CD4-positive, alpha-beta T cell (primary cell): ENCODE measurements around the gene PAK6. TPM values are rescaled to one million over a fixed set of nuclear protein-coding genes. Genes with fewer than 3 reads are reported as not detected.

Experiments
- ATAC-seq: fragments of 200-7000 bp; cut with Tn5 transposase; one replicate; pipeline ENCODE4 v1.10.0; 2022; ENCODE audit warnings: mild to moderate bottlenecking; ENCODE audit not compliant: poor library complexity
- CTCF ChIA-PET: fragments of 350-600 bp; sonication (Branson Sonifier 250); formaldehyde crosslinking; loops from one replicate; lab custom pipeline; 2021; ENCODE audit warnings: antibody characterized with exemption, inconsistent platforms; lab: Charles Lee
- POLR2A ChIA-PET: fragments of 350-600 bp; sonication (Branson Sonifier 250); formaldehyde crosslinking; loops from one replicate; lab custom pipeline; 2021; ENCODE audit warnings: antibody characterized with exemption, inconsistent platforms; lab: Charles Lee
- DNase-seq, 14 experiments: peaks; one replicate each; pipeline ENCODE4 v3.0.0-alpha.2; 2013 to 2020; ENCODE audit warnings: mixed read lengths in 2 of 14
- H3K27ac ChIP-seq, 2 donors: one replicate each; pipeline versions ENCODE4 v1.5.1 to v1.7.0; 2013; ENCODE audit warnings: low read length in 2 of 2, low read depth in 1 of 2, mild to moderate bottlenecking in 1 of 2
- H3K27me3 ChIP-seq, 2 experiments: 1 replicate in 1 of 2; 2 replicates in 1 of 2; pipeline versions ENCODE4 v1.6.1 to v1.7.0; 2013; ENCODE audit warnings: low read length in 2 of 2, control low read depth in 1 of 2, mild to moderate bottlenecking in 1 of 2, moderate library complexity in 1 of 2; ENCODE audit not compliant: insufficient read depth in 2 of 2, control insufficient read depth in 1 of 2
- H3K36me3 ChIP-seq: one replicate; pipeline ENCODE4 v1.6.1; 2013; ENCODE audit warnings: low read length, control low read depth; ENCODE audit not compliant: insufficient read depth
- H3K4me1 ChIP-seq: one replicate; pipeline ENCODE4 v1.6.1; 2013; ENCODE audit warnings: low read length, control low read depth; ENCODE audit not compliant: insufficient read depth
- H3K4me3 ChIP-seq: one replicate; pipeline ENCODE4 v1.5.1; 2013; ENCODE audit warnings: mild to moderate bottlenecking, low read length, moderate library complexity
- H3K9me3 ChIP-seq, 2 experiments: 1 replicate in 1 of 2; 2 replicates in 1 of 2; pipeline versions ENCODE4 v1.6.1 to v1.7.0; 2013; ENCODE audit warnings: low read length in 2 of 2, mild to moderate bottlenecking in 2 of 2, control low read depth in 1 of 2, moderate library complexity in 1 of 2; ENCODE audit not compliant: control insufficient read depth in 1 of 2, insufficient read depth in 1 of 2
- H3K27ac Mint-ChIP-seq: one replicate; pipeline ENCODE4 v1.8.0; 2020; ENCODE audit warnings: mixed read lengths
- H3K27me3 Mint-ChIP-seq: one replicate; pipeline ENCODE4 v1.8.0; 2021; ENCODE audit warnings: mixed read lengths
- H3K36me3 Mint-ChIP-seq: one replicate; pipeline ENCODE4 v1.8.0; 2021; ENCODE audit warnings: low read depth, mixed read lengths
- H3K4me1 Mint-ChIP-seq: one replicate; pipeline ENCODE4 v1.8.0; 2021; ENCODE audit warnings: low read depth, mixed read lengths
- H3K4me3 Mint-ChIP-seq: one replicate; pipeline ENCODE4 v1.8.0; 2020; ENCODE audit warnings: mild to moderate bottlenecking, mixed read lengths
- H3K9me3 Mint-ChIP-seq: one replicate; pipeline ENCODE4 v1.8.0; 2020; ENCODE audit warnings: mixed read lengths
- intact Hi-C, 2 experiments: fragments of 100-400 bp; cut with DNase I in 1 of 2; cut with micrococcal nuclease in 1 of 2; formaldehyde crosslinking; loops; one replicate each; pipeline versions ENCODE4 v1.15.1 to v1.9.0; 2023 to 2025; cut with DNase I, micrococcal nuclease
- total RNA-seq, 174 experiments: library from RNA in 2 of 174; stranded (reverse) in 2 of 174; gene quantifications; one replicate each; pipeline ENCODE4 v1.2.3 and lab custom pipeline; 2021 to 2026
- TF ChIP-seq, protein P1 (sequence below): fragments of 200-600 bp; IDR thresholded peaks from one replicate; pipeline ENCODE4 v1.8.0; 2022; ENCODE audit warnings: antibody characterized with exemption, mild to moderate bottlenecking

Gene PAK6
- total RNA-seq, 2 experiments from 2014 or later = 0.34 to 0.36 TPM

DNA sequence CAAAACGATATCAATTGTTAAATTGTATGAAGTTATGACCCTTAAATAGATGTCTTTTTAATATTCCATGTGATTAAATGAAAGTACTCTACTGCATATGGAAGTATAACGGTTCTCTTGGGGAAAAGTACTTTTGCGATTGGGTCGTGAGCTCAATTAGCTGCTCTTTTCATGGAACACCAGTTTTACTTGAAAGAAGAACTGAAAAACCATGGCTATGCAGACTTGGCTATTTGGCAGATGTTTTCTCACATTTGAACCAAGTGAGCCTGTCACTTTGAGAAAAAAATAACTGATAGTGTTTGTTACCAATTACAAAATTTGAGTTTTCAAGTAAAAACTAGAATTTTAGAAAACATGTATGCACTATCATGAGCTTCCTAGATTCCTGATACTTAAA is 78.7 kb downstream of the PAK6 start:
- POLR2A ChIA-PET = interaction anchor here (0.7 to 1.3 kb wide), 2 partner anchors 9 to 10 kb away, joined by 3 to 4 read pairs; no protein-coding TSS in a partner anchor
- Histone ChIP-seq H3K9me3 (no peaks in the 10 kb centered on the region), H3K27me3 (no peaks in the 10 kb centered on the region), H3K36me3 (no peaks in the 10 kb centered on the region), H3K27ac (no peak overlapping the region), H3K4me1 (peaks cover 31% of the 10 kb centered on the region), H3K4me3 (no peak overlapping the region)
- CTCF ChIA-PET = interaction anchor here (1.0 to 3.5 kb wide), 3 partner anchors 10 to 38 kb away, joined by 3 to 14 read pairs (median 8); partner anchors contain the start of gene PLCB2
- Mint-ChIP-seq H3K4me3 (no peak overlapping the region), H3K36me3 (no peaks in the 10 kb centered on the region), H3K27me3 (no peaks in the 10 kb centered on the region), H3K4me1 (peaks cover 27% of the 10 kb centered on the region), H3K9me3 (no peaks in the 10 kb centered on the region), H3K27ac (no peak overlapping the region)
- ATAC-seq (no peak), DNase-seq (no peak)
- TF ChIP-seq, protein P1, sequence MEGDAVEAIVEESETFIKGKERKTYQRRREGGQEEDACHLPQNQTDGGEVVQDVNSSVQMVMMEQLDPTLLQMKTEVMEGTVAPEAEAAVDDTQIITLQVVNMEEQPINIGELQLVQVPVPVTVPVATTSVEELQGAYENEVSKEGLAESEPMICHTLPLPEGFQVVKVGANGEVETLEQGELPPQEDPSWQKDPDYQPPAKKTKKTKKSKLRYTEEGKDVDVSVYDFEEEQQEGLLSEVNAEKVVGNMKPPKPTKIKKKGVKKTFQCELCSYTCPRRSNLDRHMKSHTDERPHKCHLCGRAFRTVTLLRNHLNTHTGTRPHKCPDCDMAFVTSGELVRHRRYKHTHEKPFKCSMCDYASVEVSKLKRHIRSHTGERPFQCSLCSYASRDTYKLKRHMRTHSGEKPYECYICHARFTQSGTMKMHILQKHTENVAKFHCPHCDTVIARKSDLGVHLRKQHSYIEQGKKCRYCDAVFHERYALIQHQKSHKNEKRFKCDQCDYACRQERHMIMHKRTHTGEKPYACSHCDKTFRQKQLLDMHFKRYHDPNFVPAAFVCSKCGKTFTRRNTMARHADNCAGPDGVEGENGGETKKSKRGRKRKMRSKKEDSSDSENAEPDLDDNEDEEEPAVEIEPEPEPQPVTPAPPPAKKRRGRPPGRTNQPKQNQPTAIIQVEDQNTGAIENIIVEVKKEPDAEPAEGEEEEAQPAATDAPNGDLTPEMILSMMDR = no peak
- intact Hi-C loops = no loop called here

DNA sequence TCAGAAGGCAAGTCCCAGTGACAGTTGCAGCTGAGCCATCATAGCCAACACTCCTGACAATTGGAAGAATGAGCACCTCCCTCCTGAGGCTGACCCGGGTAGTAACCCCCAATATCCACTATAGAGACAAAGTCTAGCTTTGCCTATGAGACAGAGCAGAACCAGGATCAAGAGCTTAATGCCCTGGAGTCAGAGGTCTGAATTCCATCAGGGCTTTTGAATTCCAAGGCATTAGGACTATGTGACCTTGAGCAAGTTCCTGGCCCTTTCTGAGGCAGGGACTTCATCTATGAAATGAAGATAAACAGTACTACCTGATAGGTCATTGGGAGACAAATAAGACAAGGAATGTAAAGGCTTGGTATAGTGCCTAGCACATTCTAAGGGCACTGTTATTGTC is 81.5 kb downstream of the PAK6 start:
- no peaks in the 10 kb centered on the region for H3K36me3 ChIP-seq
- ChIA-PET POLR2A (interaction anchor here (3.8 kb wide), 1 partner anchor 12 kb away, joined by 65 read pairs; the partner anchor contains the start of gene PLCB2), CTCF (interaction anchor here (0.6 to 5.1 kb wide), 9 partner anchors 9 to 41 kb away, joined by 3 to 55 read pairs (median 4); partner anchors contain the start of gene PLCB2)
- ATAC-seq (no peak), DNase-seq (no peak)
- Mint-ChIP-seq H3K4me3 (no peak overlapping the region), H3K4me1 (peaks cover 29% of the 10 kb centered on the region), H3K27ac (no peak overlapping the region), H3K9me3 (no peaks in the 10 kb centered on the region), H3K36me3 (no peaks in the 10 kb centered on the region), H3K27me3 (no peaks in the 10 kb centered on the region)
- peaks cover 29% of the 10 kb centered on the region for H3K4me1 ChIP-seq
- intact Hi-C loops = loop anchor here (5.0 to 10.0 kb wide), 3 partner anchors 38 to 912 kb away; partner anchors contain the start of genes ANKRD63 (in 1 of the 2), CHP1 (in 1 of the 2), EXD1 (in 1 of the 2) and FSIP1 (in 1 of the 2)
- H3K27me3 ChIP-seq = no peaks in the 10 kb centered on the region
- TF ChIP-seq, protein P1 = no peak
- H3K4me3 ChIP-seq = no peak overlapping the region
- H3K27ac ChIP-seq = no peak overlapping the region
- no peaks in the 10 kb centered on the region for H3K9me3 ChIP-seq

DNA sequence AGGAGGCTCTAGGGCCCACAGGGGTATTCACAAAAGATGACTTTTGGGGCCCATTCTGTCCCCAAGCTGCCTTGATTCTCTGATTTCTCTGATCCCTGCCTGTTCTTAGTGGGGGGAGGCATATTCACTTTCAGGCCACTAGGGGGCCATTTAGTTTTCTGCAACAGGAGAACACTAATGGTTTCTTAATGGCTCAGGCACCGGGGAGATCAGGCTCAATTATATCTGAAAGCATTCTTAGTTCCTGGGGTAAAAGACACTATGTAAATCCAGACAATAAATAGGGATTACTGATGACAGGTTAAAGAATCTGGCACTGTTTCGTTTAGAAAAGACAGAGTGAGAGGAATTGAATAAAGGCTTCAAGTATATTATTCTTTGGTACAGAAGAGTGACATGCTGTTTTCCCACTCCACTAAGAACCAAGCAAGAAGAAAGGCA is 82.1 kb downstream of the PAK6 start:
- Histone ChIP-seq H3K27me3 (no peaks in the 10 kb centered on the region), H3K9me3 (no peaks in the 10 kb centered on the region), H3K4me3 (no peak overlapping the region), H3K27ac (no peak overlapping the region), H3K36me3 (no peaks in the 10 kb centered on the region), H3K4me1 (peaks cover 32% of the 10 kb centered on the region)
- peaks cover 35% of the 10 kb centered on the region for H3K4me1 Mint-ChIP-seq
- DNase-seq (peak in 10 of 14 experiments; percentile 31 to 83 (median 51)), ATAC-seq (peak; percentile 36)
- peak overlapping the region; percentile 37 for H3K27ac Mint-ChIP-seq
- ChIA-PET POLR2A (interaction anchor here (1.2 to 3.8 kb wide), 2 partner anchors 13 to 17 kb away, joined by 7 to 65 read pairs; partner anchors contain the start of gene PLCB2), CTCF (interaction anchor here (0.6 to 5.1 kb wide), 9 partner anchors 8 to 42 kb away, joined by 3 to 55 read pairs (median 4); partner anchors contain the start of gene PLCB2)
- TF ChIP-seq, protein P1 = peak; percentile 91
- H3K27me3 Mint-ChIP-seq = no peaks in the 10 kb centered on the region
- intact Hi-C loops = loop anchor here (1.0 to 10.0 kb wide), 4 partner anchors 17 to 911 kb away; partner anchors contain the start of genes ANKRD63 (in 1 of the 2), CHP1 (in 1 of the 2), EXD1 (in 1 of the 2) and FSIP1 (in 1 of the 2)
- H3K4me3 Mint-ChIP-seq = peak overlapping the region; percentile 76
- no peaks in the 10 kb centered on the region for H3K9me3 Mint-ChIP-seq
- H3K36me3 Mint-ChIP-seq = no peaks in the 10 kb centered on the region
